Measurements from ENCODE around the gene SLC35B4.
A peak's percentile ranks its signal among the peaks of the same experiment; 100 is the strongest.

The SLC35B4 gene

DNA sequence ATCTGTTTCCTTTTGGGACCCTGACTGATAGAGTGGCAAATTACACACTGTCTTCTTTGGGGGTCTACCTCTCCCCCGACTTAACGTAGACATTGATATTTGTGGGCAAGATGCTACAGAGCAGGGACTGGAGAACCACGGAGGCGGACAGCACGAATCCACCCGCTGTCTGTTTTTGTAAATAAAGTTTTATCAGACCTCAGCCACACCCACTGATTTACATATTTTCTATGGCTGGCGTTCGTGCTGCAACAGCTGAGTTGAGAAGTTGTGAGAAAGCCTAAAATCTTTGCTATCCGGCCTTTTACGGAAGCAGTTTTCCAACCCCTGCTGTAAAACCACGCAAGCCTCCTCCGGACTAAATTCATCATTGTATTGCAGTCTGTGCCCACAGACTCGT lies 17.2 kb upstream of the SLC35B4 start:
- no peak overlapping the region for H3K4me3 ChIP-seq (replicated peaks; ENCODE audit: low read depth, low read length)
- no peak for DNase-seq (ENCODE audit: low read depth)
- TF ChIP-seq, protein P1, sequence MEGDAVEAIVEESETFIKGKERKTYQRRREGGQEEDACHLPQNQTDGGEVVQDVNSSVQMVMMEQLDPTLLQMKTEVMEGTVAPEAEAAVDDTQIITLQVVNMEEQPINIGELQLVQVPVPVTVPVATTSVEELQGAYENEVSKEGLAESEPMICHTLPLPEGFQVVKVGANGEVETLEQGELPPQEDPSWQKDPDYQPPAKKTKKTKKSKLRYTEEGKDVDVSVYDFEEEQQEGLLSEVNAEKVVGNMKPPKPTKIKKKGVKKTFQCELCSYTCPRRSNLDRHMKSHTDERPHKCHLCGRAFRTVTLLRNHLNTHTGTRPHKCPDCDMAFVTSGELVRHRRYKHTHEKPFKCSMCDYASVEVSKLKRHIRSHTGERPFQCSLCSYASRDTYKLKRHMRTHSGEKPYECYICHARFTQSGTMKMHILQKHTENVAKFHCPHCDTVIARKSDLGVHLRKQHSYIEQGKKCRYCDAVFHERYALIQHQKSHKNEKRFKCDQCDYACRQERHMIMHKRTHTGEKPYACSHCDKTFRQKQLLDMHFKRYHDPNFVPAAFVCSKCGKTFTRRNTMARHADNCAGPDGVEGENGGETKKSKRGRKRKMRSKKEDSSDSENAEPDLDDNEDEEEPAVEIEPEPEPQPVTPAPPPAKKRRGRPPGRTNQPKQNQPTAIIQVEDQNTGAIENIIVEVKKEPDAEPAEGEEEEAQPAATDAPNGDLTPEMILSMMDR (IDR thresholded peaks at IDR 0.05; ENCODE audit: low read length, missing control alignments): no peak

DNA sequence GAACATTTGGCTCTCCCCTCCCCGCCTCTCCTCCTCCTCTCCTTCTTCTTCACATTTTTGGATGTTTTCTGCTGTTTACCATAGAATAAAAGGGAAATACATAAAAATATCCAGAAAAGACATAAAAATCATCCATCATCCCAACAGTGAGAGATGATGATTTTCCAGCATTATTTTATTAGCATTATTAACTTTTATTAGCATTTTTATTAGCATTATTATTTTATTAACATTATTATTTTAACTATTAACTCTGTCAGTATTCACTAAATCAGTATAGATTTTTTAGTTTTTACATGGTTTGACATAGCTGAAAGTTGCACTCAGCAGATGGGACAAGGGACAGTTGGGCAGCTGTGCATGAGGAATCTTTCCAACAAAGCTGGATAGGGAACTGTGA lies 16.2 kb upstream of the SLC35B4 start:
- TF ChIP-seq, protein P1 (IDR thresholded peaks at IDR 0.05; ENCODE audit: low read length, missing control alignments): no peak
- H3K4me3 ChIP-seq (replicated peaks; ENCODE audit: low read depth, low read length): no peak overlapping the region
- DNase-seq (ENCODE audit: low read depth): no peak

DNA sequence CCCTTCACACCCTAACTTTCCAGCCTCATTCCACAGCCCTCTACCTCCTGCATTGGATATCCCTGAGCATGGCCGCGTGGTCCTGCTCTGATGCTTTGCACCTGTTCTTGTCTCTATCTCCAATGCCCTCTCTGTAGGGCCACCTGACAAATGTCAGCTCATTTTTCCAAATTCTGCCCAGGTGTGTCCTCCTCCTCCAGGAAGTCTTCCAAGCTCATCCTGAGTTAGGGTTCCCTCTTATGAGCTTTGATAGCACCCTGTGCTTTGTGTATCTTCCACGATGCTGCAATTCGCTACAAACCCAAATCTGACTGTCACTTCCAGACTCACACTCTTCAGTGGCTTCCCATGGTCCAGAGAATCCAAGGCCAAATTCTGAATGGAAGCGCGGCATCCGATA lies 14.7 kb upstream of the SLC35B4 start:
- TF ChIP-seq, protein P1 (IDR thresholded peaks at IDR 0.05; ENCODE audit: low read length, missing control alignments): no peak
- H3K4me3 ChIP-seq (replicated peaks; ENCODE audit: low read depth, low read length): no peak overlapping the region
- no peak for DNase-seq (ENCODE audit: low read depth)

DNA sequence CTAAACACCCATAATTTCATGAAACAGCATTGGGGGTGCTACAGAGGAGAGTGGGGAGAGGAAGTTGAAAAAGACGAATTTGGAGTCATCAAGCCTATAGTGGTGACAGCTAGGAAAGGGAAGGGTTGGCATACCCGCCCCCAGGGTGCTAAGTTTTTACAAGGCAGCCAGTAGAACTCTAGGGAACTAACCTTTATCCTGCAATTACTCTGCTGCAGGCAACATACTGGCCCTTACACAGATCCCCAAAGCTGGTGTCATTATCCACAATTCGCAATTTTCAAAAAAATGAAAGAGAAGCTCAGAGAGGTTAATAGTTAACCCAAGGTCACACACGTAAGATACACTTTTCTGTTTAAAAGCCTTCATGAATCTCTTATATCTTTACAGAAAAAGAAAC lies 14.2 kb upstream of the SLC35B4 start:
- no peak overlapping the region for H3K4me3 ChIP-seq (replicated peaks; ENCODE audit: low read depth, low read length)
- TF ChIP-seq, protein P1 (IDR thresholded peaks at IDR 0.05; ENCODE audit: low read length, missing control alignments): no peak
- DNase-seq (ENCODE audit: low read depth): no peak

DNA sequence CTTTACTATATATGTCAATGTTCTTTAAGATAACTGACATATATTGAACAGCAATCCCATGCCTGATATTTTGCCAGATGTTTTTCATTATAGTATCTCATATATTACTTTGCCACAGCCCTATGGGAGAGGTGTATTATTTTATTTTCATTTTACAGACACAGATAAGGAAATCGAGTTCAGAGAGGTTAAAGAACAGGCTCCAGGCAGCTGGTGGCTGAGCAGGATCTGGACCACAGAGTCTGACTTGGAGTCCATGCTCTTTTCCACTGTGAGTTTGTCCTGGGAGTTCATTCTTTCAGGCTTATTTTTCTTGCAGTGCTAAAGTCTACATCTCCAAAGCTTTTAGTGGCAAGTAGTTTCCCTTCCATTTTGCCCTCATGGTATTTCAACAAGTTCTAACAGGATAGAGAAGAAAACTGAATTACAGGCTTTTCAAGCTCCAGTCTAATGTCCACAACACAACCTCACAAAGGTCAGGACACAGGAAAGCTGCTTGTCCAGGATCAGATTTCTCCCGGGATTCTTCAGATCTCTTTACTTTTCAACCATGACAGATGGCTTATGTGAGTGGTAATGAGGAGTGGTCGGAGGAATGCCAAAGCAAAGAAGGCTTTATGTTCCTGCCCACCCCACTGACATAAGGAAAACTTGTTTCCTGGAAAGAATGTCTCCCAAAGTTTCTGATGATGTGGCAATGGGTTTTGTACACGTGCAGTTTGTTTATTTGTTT lies 13.1 kb upstream of the SLC35B4 start:
- no peak for DNase-seq (ENCODE audit: low read depth)
- TF ChIP-seq, protein P1 (IDR thresholded peaks at IDR 0.05; ENCODE audit: low read length, missing control alignments): no peak
- no peak overlapping the region for H3K4me3 ChIP-seq (replicated peaks; ENCODE audit: low read depth, low read length)

DNA sequence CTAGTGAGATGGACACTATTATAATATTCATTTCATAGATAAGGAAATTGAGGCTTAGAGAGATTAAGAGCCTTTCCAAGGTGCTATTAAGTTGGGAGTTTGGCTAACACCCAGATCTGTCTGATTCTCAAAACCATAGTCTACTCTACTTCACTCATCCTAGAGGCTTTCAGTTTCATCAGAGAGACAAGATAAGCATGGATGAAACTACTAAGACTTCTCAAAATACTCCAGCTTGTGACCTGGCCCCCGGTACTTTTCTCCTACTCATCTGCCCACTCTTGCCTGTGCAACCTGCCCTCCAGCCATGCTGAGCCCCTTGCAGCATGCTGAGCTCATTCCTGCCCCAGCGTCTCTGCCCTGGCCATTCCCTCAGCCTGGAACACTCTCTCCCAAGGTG lies 12.2 kb upstream of the SLC35B4 start:
- TF ChIP-seq, protein P1 (IDR thresholded peaks at IDR 0.05; ENCODE audit: low read length, missing control alignments): no peak
- no peak for DNase-seq (ENCODE audit: low read depth)
- H3K4me3 ChIP-seq (replicated peaks; ENCODE audit: low read depth, low read length): no peak overlapping the region

DNA sequence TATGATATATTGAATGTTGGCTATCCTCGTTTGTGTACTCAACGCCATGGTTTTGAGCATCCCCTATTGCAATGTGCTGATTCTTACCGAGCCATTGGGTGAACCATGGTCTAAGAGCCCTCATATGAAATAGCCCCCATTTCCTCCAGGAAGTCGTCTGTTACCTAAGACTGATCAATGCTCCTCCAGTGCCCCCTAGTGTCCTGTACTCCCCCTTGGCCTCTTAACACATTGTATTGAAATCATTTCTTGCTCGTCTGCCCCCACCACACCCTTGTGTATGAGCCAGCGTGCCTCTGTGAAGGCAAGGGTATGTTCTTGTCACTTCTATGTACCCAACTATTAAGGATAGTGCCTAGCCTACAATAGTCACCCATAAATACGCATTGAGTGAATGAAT lies 11.2 kb upstream of the SLC35B4 start:
- H3K4me3 ChIP-seq (replicated peaks; ENCODE audit: low read depth, low read length): no peak overlapping the region
- DNase-seq (ENCODE audit: low read depth): peak; percentile 47
- TF ChIP-seq, protein P1 (IDR thresholded peaks at IDR 0.05; ENCODE audit: low read length, missing control alignments): peak; percentile 49

Measured in fibroblast of pulmonary artery (primary cell).